Tibial nerve (tissue), 4 donors: Measurements from ENCODE around the gene SEC16A.

ENCODE experiments used
- EP300 ChIP-seq, 2 donors: sonication (generic); formaldehyde crosslinking; IDR thresholded peaks; one replicate each; pipeline ENCODE4 v1.6.1; 2017; ENCODE audit warnings: antibody characterized with exemption in 2 of 2, mild to moderate bottlenecking in 1 of 2
- POLR2A ChIP-seq, 2 donors: fragments of 450-650 bp; IDR thresholded peaks; one replicate each; pipeline ENCODE4 v1.6.1; 2017; ENCODE audit warnings: antibody characterized with exemption in 2 of 2, mild to moderate bottlenecking in 2 of 2, moderate library complexity in 2 of 2
- TF ChIP-seq, protein P1 (sequence below), 5 experiments: fragments of 200-600 bp in 3 of 5; fragments of 450-650 bp in 2 of 5; sonication (generic) in 3 of 5; IDR thresholded peaks; one replicate each; pipeline ENCODE4 v1.5.1; 2016 to 2019; ENCODE audit warnings: antibody characterized with exemption in 5 of 5, mild to moderate bottlenecking in 3 of 5, moderate library complexity in 2 of 5

DNA sequence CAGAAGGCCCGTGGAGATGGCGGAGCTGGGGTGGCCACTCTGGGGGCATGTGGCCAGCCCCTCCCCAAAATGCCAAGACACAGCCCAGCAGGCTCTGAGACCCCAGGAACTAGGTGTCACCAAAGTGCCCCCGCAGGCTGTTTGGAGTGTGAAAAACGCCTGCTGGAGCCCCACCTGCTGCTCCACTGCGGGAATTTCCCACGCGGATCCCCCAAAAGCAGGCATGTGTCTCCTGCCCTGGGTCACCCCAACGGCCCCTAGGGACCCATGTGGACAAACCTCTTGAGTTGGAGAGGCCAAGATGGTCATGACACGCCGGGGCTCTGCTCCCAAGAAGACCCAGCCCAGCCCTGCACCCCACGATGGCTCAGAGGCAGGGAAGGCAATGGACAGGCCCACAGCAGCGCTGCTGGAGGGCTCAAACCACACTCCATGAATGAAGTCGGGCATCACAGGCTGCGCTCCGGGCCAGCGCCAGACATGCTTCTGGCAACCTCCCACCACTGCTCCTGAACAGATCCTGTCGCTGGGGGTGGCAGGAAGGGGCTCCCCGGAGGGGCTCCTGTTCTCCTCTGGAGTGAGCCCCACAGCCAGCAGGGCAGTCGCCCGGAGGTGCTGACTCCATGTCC is 47.7 kb upstream of the SEC16A start:
- TF ChIP-seq, protein P1, sequence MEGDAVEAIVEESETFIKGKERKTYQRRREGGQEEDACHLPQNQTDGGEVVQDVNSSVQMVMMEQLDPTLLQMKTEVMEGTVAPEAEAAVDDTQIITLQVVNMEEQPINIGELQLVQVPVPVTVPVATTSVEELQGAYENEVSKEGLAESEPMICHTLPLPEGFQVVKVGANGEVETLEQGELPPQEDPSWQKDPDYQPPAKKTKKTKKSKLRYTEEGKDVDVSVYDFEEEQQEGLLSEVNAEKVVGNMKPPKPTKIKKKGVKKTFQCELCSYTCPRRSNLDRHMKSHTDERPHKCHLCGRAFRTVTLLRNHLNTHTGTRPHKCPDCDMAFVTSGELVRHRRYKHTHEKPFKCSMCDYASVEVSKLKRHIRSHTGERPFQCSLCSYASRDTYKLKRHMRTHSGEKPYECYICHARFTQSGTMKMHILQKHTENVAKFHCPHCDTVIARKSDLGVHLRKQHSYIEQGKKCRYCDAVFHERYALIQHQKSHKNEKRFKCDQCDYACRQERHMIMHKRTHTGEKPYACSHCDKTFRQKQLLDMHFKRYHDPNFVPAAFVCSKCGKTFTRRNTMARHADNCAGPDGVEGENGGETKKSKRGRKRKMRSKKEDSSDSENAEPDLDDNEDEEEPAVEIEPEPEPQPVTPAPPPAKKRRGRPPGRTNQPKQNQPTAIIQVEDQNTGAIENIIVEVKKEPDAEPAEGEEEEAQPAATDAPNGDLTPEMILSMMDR (IDR thresholded peaks at IDR 0.05), result no peak
- no peak for TF ChIP-seq POLR2A (IDR thresholded peaks at IDR 0.05)
- TF ChIP-seq EP300 (IDR thresholded peaks at IDR 0.05), result no peak
